Measurements from ENCODE around the gene ZNF275. TPM values are rescaled to one million over a fixed set of nuclear protein-coding genes. Genes with fewer than 3 reads are reported as not detected.

The ZNF275 gene, protein sequence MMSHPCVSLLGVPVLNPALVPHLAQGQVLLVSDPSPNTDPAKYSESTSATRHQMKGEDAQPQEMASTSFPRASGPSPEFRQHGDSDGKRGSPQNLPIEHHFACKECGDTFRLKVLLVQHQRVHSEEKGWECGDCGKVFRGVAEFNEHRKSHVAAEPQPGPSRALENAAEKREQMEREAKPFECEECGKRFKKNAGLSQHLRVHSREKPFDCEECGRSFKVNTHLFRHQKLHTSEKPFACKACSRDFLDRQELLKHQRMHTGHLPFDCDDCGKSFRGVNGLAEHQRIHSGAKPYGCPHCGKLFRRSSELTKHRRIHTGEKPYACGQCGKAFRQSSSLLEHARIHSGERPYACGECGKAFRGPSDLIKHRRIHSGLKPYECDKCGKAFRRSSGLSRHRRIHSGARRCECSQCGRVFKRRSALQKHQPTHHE
- total RNA-seq (2012; rRNA removed) (6.6 and 8.3 TPM in 2 replicates), polyA plus RNA-seq (2012; rRNA removed) (9.4 and 9.7 TPM in 2 replicates), Bru-seq, nascent RNA (percentile 81 among the genes with signal in this experiment), BruChase-seq, experiment 1, labeled RNA remaining after a 6-hour chase (percentile 60 among the genes with signal in this experiment), BruChase-seq, experiment 2, labeled RNA remaining after a 2-hour chase (percentile 94 among the genes with signal in this experiment)
- polyA plus RNA-seq (2012; cell fraction: cytosol; rRNA removed) = 4.1 and 4.8 TPM in 2 replicates
- polyA plus RNA-seq (2012; cell fraction: nucleus; rRNA removed; ENCODE audit: low replicate concordance) = 15.4 and 28.1 TPM in 2 replicates
- long read RNA-seq, full-length matches to known transcripts = 3 of 11 reads
- long read RNA-seq, partial matches to known transcripts = 0 of 11 reads
- long read RNA-seq, other reads (novel, unspliced or antisense) = 8 of 11 reads

DNA sequence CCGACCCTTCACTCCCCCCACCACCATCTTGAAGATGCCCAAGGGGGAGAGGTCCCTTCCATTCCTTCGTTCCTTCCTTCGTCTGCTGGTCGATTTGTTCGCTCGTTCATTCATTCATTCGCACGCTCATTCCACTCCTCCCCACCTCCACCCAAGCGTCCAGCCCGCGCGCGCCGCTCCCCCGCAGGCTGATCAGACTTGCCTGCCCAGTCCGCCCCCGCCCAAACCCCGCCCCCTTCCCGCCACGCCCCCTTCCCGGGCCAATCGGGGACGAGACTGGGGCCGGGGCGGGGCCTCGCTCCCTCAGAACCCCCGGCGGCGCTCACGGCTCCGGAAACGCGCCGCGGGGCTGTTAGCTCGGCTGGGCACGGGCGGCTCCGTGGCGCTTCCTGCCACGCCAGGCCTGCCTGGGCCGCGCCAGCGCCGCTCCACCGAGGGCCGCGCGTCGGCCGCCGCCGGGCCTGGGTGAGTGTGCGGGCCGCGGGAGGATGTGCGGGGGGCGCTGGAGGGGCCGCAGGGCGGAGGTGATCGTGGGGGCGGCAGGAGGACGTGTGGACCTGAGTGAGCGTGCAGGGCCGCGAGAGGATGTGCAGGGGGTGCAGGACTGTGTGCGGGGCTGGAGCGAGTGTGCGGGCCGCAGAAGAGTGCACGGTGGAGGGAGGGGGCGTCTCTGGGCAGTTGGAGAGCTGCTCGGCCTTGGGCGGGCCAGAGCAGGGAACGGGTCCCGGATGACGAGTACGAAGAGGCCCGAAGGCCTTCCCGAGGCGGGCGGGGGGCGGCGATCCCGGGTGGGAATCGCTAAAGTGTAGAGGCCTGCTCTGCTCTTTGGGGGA is at the start of gene ZNF275:
TSS of gene ZNF275 (plus strand) at position 333 of the 833 bp plus-strand sequence. CDS start 2,527 bp downstream, outside the sequence.
- no peaks in the 10 kb centered on the region for H3K9me3 ChIP-seq (ENCODE audit: control insufficient read depth, insufficient read depth, low read length)
- peak within 1 kb of the TSS; percentile 97 for H3K9ac ChIP-seq (ENCODE audit: low read depth, low read length)
- peaks cover 9% of the 10 kb centered on the region; the same call in 1 of the 2 replicates for H3K36me3 ChIP-seq (ENCODE audit: control insufficient read depth, insufficient read depth, low read length)
- peak within 1 kb of the TSS; percentile 95 for H3K27ac ChIP-seq (ENCODE audit: insufficient read depth, low read length)
- H4K5ac ChIP-seq (ENCODE audit: low read depth, low read length) = no peak within 1 kb of the TSS
- DNase-seq (peak; percentile 61), ATAC-seq (ENCODE audit: low read depth) (peak; percentile 96)
- BruUV-seq (replicated peaks) = no TSS peak
- ChIA-PET CTCF (no interaction called here), POLR2A (ENCODE audit: unreplicated experiment) (no interaction called here)
- H2BK120ac ChIP-seq (ENCODE audit: low read depth, low read length) = no peak within 1 kb of the TSS
- H3K56ac ChIP-seq (ENCODE audit: extremely low read depth, insufficient read depth, low read length) = no peak within 1 kb of the TSS; the same call in 1 of the 2 replicates
- peak within 1 kb of the TSS; percentile 81; the same call in 1 of the 2 replicates for H3K18ac ChIP-seq (ENCODE audit: low read depth, low read length)
- peak within 1 kb of the TSS; percentile 80 for H2BK5ac ChIP-seq (ENCODE audit: low read depth, low read length, poor library complexity, severe bottlenecking)
- no peak within 1 kb of the TSS; the same call in 1 of the 2 replicates for H3K14ac ChIP-seq (replicated peaks; ENCODE audit: low read depth, low read length)
- H4K8ac ChIP-seq (ENCODE audit: low read depth in 2 of 2, low read length in 2 of 2) = peak within 1 kb of the TSS; percentile 42 to 49; a peak in 1 of 4 replicates
- WGBS, 2 experiments (ENCODE audit: extremely low coverage in 2 of 2, insufficient read length in 1 of 2) = 63% methylated on average over 16 of the region's 86 CpGs; no CpG with 5 or more reads in 1 of the 2 experiments
- peak; percentile 84 for TF ChIP-seq POLR2A (IDR thresholded peaks at IDR 0.05; ENCODE audit: low read depth, low read length)
- TF ChIP-seq CHD1 (IDR thresholded peaks at IDR 0.05; ENCODE audit: low read depth, low read length) = no peak
- TF ChIP-seq BHLHE40 (IDR thresholded peaks at IDR 0.05; ENCODE audit: low read depth, low read length) = peak; percentile 38; the same call in 1 of the 2 replicates
- no peak for TF ChIP-seq SMC3 (IDR thresholded peaks at IDR 0.05; ENCODE audit: low read depth, low read length)
- TF ChIP-seq, protein P1, sequence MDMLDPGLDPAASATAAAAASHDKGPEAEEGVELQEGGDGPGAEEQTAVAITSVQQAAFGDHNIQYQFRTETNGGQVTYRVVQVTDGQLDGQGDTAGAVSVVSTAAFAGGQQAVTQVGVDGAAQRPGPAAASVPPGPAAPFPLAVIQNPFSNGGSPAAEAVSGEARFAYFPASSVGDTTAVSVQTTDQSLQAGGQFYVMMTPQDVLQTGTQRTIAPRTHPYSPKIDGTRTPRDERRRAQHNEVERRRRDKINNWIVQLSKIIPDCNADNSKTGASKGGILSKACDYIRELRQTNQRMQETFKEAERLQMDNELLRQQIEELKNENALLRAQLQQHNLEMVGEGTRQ (IDR thresholded peaks at IDR 0.05; ENCODE audit: low read depth, low read length) = no peak
- peak; percentile 70; the same call in 1 of the 2 replicates for TF ChIP-seq MAZ (IDR thresholded peaks at IDR 0.05; ENCODE audit: borderline replicate concordance, low read depth, low read length)
- TF ChIP-seq ELK1 (IDR thresholded peaks at IDR 0.05; ENCODE audit: borderline replicate concordance, low read depth, low read length) = no peak
- H2BK15ac ChIP-seq (ENCODE audit: low read depth, low read length) = no peak within 1 kb of the TSS
- peak within 1 kb of the TSS; percentile 52 for H2AK5ac ChIP-seq (ENCODE audit: low read depth, low read length)
- H2AFZ ChIP-seq (replicated peaks; ENCODE audit: low read length, poor library complexity) = peak within 1 kb of the TSS; percentile 91
- in situ Hi-C loops (cut with MboI; ENCODE audit: low sequenced_read_pairs) = no loop called here
- peak within 1 kb of the TSS; percentile 100 for H3K4me3 ChIP-seq (ENCODE audit: insufficient read depth, low read depth, low read length)
- peak within 1 kb of the TSS; percentile 85 for H3K4ac ChIP-seq (ENCODE audit: low read depth, low read length)
- dilution Hi-C loops (cut with HindIII; ENCODE audit: low sequenced_read_pairs, unreplicated experiment) = no loop called here
- H3K79me1 ChIP-seq (ENCODE audit: low read depth in 1 of 2, low read length in 2 of 2) = peaks cover 5 to 29% of the 10 kb centered on the region in 2 experiments
- peaks cover 2% of the 10 kb centered on the region; the same call in 1 of the 2 replicates for H3K4me1 ChIP-seq (ENCODE audit: control insufficient read depth, insufficient read depth, low read length)
- no peak within 1 kb of the TSS for H3K23ac ChIP-seq (ENCODE audit: low read depth, low read length)
- H3K4me2 ChIP-seq (ENCODE audit: low read depth, low read length) = peak within 1 kb of the TSS; percentile 100
- no peak within 1 kb of the TSS for H4K91ac ChIP-seq (ENCODE audit: insufficient read depth, low read depth, low read length)
- H3K9me1 ChIP-seq (ENCODE audit: insufficient read depth, low read length) = peaks cover 2% of the 10 kb centered on the region; the same call in 1 of the 2 replicates
- H2AK9ac ChIP-seq (replicated peaks; ENCODE audit: low read depth, low read length, poor library complexity) = peak within 1 kb of the TSS; percentile 48
- peaks cover 3% of the 10 kb centered on the region for H3K27me3 ChIP-seq (ENCODE audit: control insufficient read depth, insufficient read depth, low read length)
- H4K20me1 ChIP-seq (ENCODE audit: insufficient read depth, low read length) = peaks cover 9% of the 10 kb centered on the region
- no peak within 1 kb of the TSS for H2BK20ac ChIP-seq (ENCODE audit: low read depth, low read length)
- intact Hi-C loops (cut with micrococcal nuclease) = no loop called here
